ENCODE data around the gene CHD2. TPM values are rescaled to one million over a fixed set of nuclear protein-coding genes. Genes with fewer than 3 reads are reported as not detected.

CHD2 gene
- total RNA-seq, 1 experiment from 2014 or later = 63.3 TPM

- H3K4me1 Mint-ChIP-seq = no peaks in the 10 kb centered on the region
- no peak overlapping the region for H2AFZ ChIP-seq (ENCODE audit: low read length)
- H3K9me3 ChIP-seq (ENCODE audit: control insufficient read depth, low read depth, low read length) = no peaks in the 10 kb centered on the region
- H3K9ac ChIP-seq (ENCODE audit: extremely low read depth, insufficient read length, low read length) = no peak overlapping the region
- H2BK5ac ChIP-seq (ENCODE audit: insufficient read length, low read length) = no peak overlapping the region
- H3K14ac ChIP-seq (ENCODE audit: insufficient read depth, low read length) = no peak overlapping the region
- no peak for DNase-seq
- peaks cover 47 to 89% (median 81%) of the 10 kb centered on the region in 3 experiments for H3K36me3 Mint-ChIP-seq (ENCODE audit: insufficient read depth in 1 of 3, low read depth in 3 of 3)
- no peaks in the 10 kb centered on the region for H4K20me1 ChIP-seq (ENCODE audit: control insufficient read depth, insufficient read depth, insufficient read length)
- WGBS (ENCODE audit: extremely low coverage, insufficient read length, low lambda C conversion rate) = no CpG with 5 or more reads among the region's 1 CpG
- H4K5ac ChIP-seq (ENCODE audit: insufficient read length, low read depth, low read length) = no peak overlapping the region
- H3K79me1 ChIP-seq (ENCODE audit: insufficient read depth, low read depth, low read length, poor library complexity, severe bottlenecking) = peaks cover 8% of the 10 kb centered on the region
- H2BK120ac ChIP-seq (ENCODE audit: low read depth, low read length, poor library complexity, severe bottlenecking) = no peak overlapping the region
- H3K18ac ChIP-seq (ENCODE audit: insufficient read length, low read depth, low read length) = no peak overlapping the region
- H3K4me2 ChIP-seq (ENCODE audit: insufficient read depth, insufficient read length, low read length) = no peak overlapping the region
- H2AK5ac ChIP-seq (ENCODE audit: insufficient read length, low read length) = no peak overlapping the region
- H3K23me2 ChIP-seq (ENCODE audit: insufficient read length, low read depth, low read length, poor library complexity, severe bottlenecking) = no peaks in the 10 kb centered on the region
- no peak overlapping the region for H3T11ph ChIP-seq (ENCODE audit: low read length)
- peak overlapping the region in 1 of 3 experiments; percentile 71; a peak in 3 of 7 replicates for H3K27ac Mint-ChIP-seq
- H3K27me3 ChIP-seq (ENCODE audit: insufficient read depth, low read length) = no peaks in the 10 kb centered on the region; the same call in 1 of the 2 replicates
- no peak overlapping the region for H4K8ac ChIP-seq (replicated peaks; ENCODE audit: insufficient read length, low read depth, low read length)
- no peaks in the 10 kb centered on the region for H3K4me1 ChIP-seq (ENCODE audit: insufficient read depth, low read length)
- H2BK15ac ChIP-seq (ENCODE audit: low read depth, low read length) = no peak overlapping the region
- no peaks in the 10 kb centered on the region for H3K79me2 ChIP-seq (ENCODE audit: insufficient read depth, low read length)
- no peaks in the 10 kb centered on the region for H3K9me3 Mint-ChIP-seq
- no peaks in the 10 kb centered on the region for H3K27me3 Mint-ChIP-seq (ENCODE audit: low read depth)
- no peak overlapping the region for H2BK12ac ChIP-seq (ENCODE audit: insufficient read length, low read depth, low read length)
- no peak overlapping the region for H3K4me3 Mint-ChIP-seq
- H3K27ac ChIP-seq (ENCODE audit: insufficient read length, low read depth, low read length) = no peak overlapping the region
- no peak overlapping the region for H3K4ac ChIP-seq (ENCODE audit: low read depth, low read length)
- H3K23ac ChIP-seq (ENCODE audit: insufficient read length, low read depth, low read length) = no peak overlapping the region
- no peak overlapping the region for H2BK20ac ChIP-seq (ENCODE audit: low read depth, low read length, poor library complexity, severe bottlenecking)
- TF ChIP-seq CTCF (conservative IDR thresholded peaks at IDR 0.05) = no peak
- no peak overlapping the region for H3K56ac ChIP-seq (ENCODE audit: insufficient read length, low read depth, low read length)
- no peak overlapping the region for H4K91ac ChIP-seq (ENCODE audit: insufficient read length, low read depth, low read length)
These were observed 33.7 kb downstream of the CHD2 start for GRCh38 chr15:92933831-92934230.

All from H9 (cell line).